Measurements from ENCODE around the gene ITGB6.

DNA sequence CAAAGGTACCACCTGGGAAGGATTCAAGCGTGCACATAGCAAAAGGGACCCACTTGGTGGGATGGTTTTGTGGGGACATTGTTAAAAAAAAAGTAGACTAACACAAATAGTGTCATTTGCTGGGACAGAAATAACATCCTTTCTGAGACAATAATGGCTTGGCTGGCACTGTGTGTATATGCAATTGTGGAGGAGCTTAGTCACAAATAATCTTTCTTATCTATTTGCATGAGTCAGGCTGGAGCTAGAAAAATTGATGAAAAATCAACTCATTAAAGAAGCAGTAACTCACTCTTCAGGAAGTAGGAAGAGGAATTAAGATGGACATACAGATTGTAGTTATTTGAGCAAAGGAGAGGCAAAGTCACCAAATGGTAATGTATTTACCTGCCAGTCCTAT lies 29.5 kb upstream of the ITGB6 start:
- TF ChIP-seq CTCF (IDR thresholded peaks at IDR 0.05; ENCODE audit: low read depth, low read length, poor library complexity, severe bottlenecking) (no peak), EZH2phosphoT487 (IDR thresholded peaks at IDR 0.05; ENCODE audit: borderline replicate concordance, low read length) (no peak)

Measured in DOHH2 (cell line).